SK-N-SH (cell line): Measurements from ENCODE around the gene CD53. TPM values are rescaled to one million over a fixed set of nuclear protein-coding genes. Genes with fewer than 3 reads are reported as not detected.

ENCODE experiments used
- CTCF ChIA-PET: fragments of 300-600, 350-600 bp; formaldehyde crosslinking; extraction: SDS; loops from one replicate; lab custom pipeline; 2021; lab: Yijun Ruan, JAX
- POLR2A ChIA-PET: fragments of 350-600 bp; sonication (Branson Sonifier 250); formaldehyde crosslinking; extraction: SDS; loops from one replicate; lab custom pipeline; 2020; ENCODE audit warnings: antibody characterized with exemption, inconsistent platforms; lab: Yijun Ruan, JAX
- DNase-seq: peaks from one replicate; pipeline ENCODE4 v3.0.0; 2012
- H2AFZ ChIP-seq: fragments of 200-600 bp; sonication (generic); 2 replicates; pipeline ENCODE4 v1.8.1; 2016; ENCODE audit warnings: antibody characterized with exemption, mild to moderate bottlenecking, low read depth
- H3F3A ChIP-seq: fragments of 200-600 bp; sonication (generic); replicated peaks from 2 replicates; pipeline ENCODE3; 2016; ENCODE audit warnings: antibody characterized with exemption, mild to moderate bottlenecking; ENCODE audit not compliant: insufficient read depth
- H3K27ac ChIP-seq, 2 experiments: fragments of 200-500 bp in 1 of 2; fragments of 200-600 bp in 1 of 2; sonication (Bioruptor generic) in 1 of 2; sonication (generic), shearing (Covaris generic) in 1 of 2; 2 replicates each; pipeline versions ENCODE4 v1.5.1 to v1.6.1; 2014 to 2016; ENCODE audit warnings: low read depth in 2 of 2, inconsistent platforms in 1 of 2, low read length in 1 of 2, mild to moderate bottlenecking in 1 of 2, mixed read lengths in 1 of 2
- H3K27me3 ChIP-seq: fragments of 200-600 bp; sonication (generic), shearing (Covaris generic); 2 replicates; pipeline ENCODE4 v1.6.1; 2016; ENCODE audit warnings: mixed run types; ENCODE audit not compliant: insufficient read depth
- H3K36me3 ChIP-seq, 2 experiments: fragments of 200-500 bp in 1 of 2; fragments of 200-600 bp in 1 of 2; sonication (Bioruptor generic) in 1 of 2; sonication (generic) in 1 of 2; replicated peaks in 1 of 2; 2 replicates each; pipeline versions ENCODE3 to v1.5.1; 2014 to 2016; ENCODE audit warnings: low read length in 1 of 2, mild to moderate bottlenecking in 1 of 2; ENCODE audit not compliant: insufficient read depth in 2 of 2, control insufficient read depth in 1 of 2
- H3K4me1 ChIP-seq, 2 experiments: fragments of 200-500 bp in 1 of 2; fragments of 200-600 bp in 1 of 2; sonication (Bioruptor generic) in 1 of 2; sonication (generic), shearing (Covaris generic) in 1 of 2; 2 replicates each; pipeline versions ENCODE4 v1.5.1 to v1.6.1; 2014 to 2016; ENCODE audit warnings: low read depth in 1 of 2, low read length in 1 of 2, mixed run types in 1 of 2; ENCODE audit not compliant: insufficient read depth in 2 of 2, control insufficient read depth in 1 of 2
- H3K4me2 ChIP-seq: fragments of 200-600 bp; sonication (generic), shearing (Covaris generic); 2 replicates; pipeline ENCODE4 v1.6.1; 2017; ENCODE audit warnings: mixed run types
- H3K4me3 ChIP-seq, 2 experiments: fragments of 200-500 bp in 1 of 2; fragments of 200-600 bp in 1 of 2; sonication (Bioruptor generic) in 1 of 2; sonication (generic), shearing (Covaris generic) in 1 of 2; 2 replicates each; pipeline versions ENCODE4 v1.5.1 to v1.8.1; 2014 to 2016; ENCODE audit warnings: low read depth in 2 of 2, inconsistent platforms in 1 of 2, low read length in 1 of 2, mild to moderate bottlenecking in 1 of 2, mixed read lengths in 1 of 2, moderate library complexity in 1 of 2
- H3K79me2 ChIP-seq: fragments of 200-600 bp; sonication (generic); 2 replicates; pipeline ENCODE4 v1.8.1; 2017; ENCODE audit warnings: mild to moderate bottlenecking; ENCODE audit not compliant: insufficient read depth
- H3K9ac ChIP-seq: fragments of 200-600 bp; sonication (generic); 2 replicates; pipeline ENCODE4 v1.6.1; 2017; ENCODE audit warnings: mixed run types
- H3K9me2 ChIP-seq: fragments of 200-600 bp; sonication (generic); 2 replicates; pipeline ENCODE4 v1.6.1; 2017; ENCODE audit warnings: mixed run types
- H3K9me3 ChIP-seq: fragments of 200-600 bp; sonication (generic); 2 replicates; pipeline ENCODE4 v1.6.1; 2017; ENCODE audit warnings: mixed run types, mild to moderate bottlenecking, moderate library complexity
- H4K20me1 ChIP-seq: fragments of 200-600 bp; sonication (generic); 2 replicates; pipeline ENCODE4 v1.6.1; 2017; ENCODE audit warnings: mild to moderate bottlenecking, mixed run types; ENCODE audit not compliant: insufficient read depth
- CHD2 ChIP-seq: fragments of 150-350 bp; IDR thresholded peaks from 2 replicates; pipeline ENCODE4 v1.6.1; 2018; ENCODE audit warnings: low read length; ENCODE audit not compliant: partially characterized antibody
- GABPA ChIP-seq: IDR thresholded peaks from 2 replicates; pipeline ENCODE4 v1.4.0; 2012; ENCODE audit warnings: low read depth, mild to moderate bottlenecking
- GATA2 ChIP-seq: sonication (generic); formaldehyde crosslinking; IDR thresholded peaks from 2 replicates; pipeline ENCODE4 v1.5.0; 2020; ENCODE audit warnings: mild to moderate bottlenecking, missing genetic modification reagents
- JUND ChIP-seq: IDR thresholded peaks from 2 replicates; pipeline ENCODE4 v1.4.0; 2012
- MXI1 ChIP-seq: IDR thresholded peaks from 2 replicates; pipeline ENCODE4 v1.6.1; 2012; ENCODE audit warnings: mild to moderate bottlenecking, low read depth, low read length, improper control_type of control experiment
- NFIC ChIP-seq: IDR thresholded peaks from 2 replicates; pipeline ENCODE4 v1.4.0; 2012; ENCODE audit warnings: borderline replicate concordance
- PBX3 ChIP-seq: IDR thresholded peaks from 2 replicates; pipeline ENCODE4; 2012
- POLR2AphosphoS5 ChIP-seq: IDR thresholded peaks from 2 replicates; pipeline ENCODE4 v1.6.1; 2012; ENCODE audit warnings: low read depth, low read length
- RCOR1 ChIP-seq: fragments of 150-350 bp; IDR thresholded peaks from 2 replicates; pipeline ENCODE4 v1.6.1; 2017; ENCODE audit warnings: antibody characterized with exemption, low read length
- USF2 ChIP-seq: fragments of 150-350 bp; IDR thresholded peaks from 2 replicates; pipeline ENCODE4 v1.6.1; 2017; ENCODE audit warnings: antibody characterized with exemption, low read length, low read depth, borderline replicate concordance
- WGBS: methylation state at CpG from one replicate; pipeline ENCODE4 v1.1.6; 2017; ENCODE audit warnings: low lambda C conversion rate; 5-methylcytosine and 5-hydroxymethylcytosine counted together
- polyA plus RNA-seq, 3 experiments: library from polyadenylated mRNA; depleted of rRNA; stranded (reverse); fragments of >200 nt; gene quantifications; 2 replicates each; pipeline ENCODE4 v1.2.3, GENCODE V29; 2012
- TF ChIP-seq, protein P1 (sequence below): IDR thresholded peaks from 2 replicates; pipeline ENCODE4 v1.4.0; 2012; ENCODE audit warnings: low read depth
- TF ChIP-seq, protein P2 (sequence below): IDR thresholded peaks from 2 replicates; pipeline ENCODE4 v1.6.1; 2012; ENCODE audit warnings: mild to moderate bottlenecking, low read depth, low read length, moderate library complexity

CD53 gene
- polyA plus RNA-seq, 1 of the 3 experiments (the other 2 are of a cell fraction), result not detected

DNA sequence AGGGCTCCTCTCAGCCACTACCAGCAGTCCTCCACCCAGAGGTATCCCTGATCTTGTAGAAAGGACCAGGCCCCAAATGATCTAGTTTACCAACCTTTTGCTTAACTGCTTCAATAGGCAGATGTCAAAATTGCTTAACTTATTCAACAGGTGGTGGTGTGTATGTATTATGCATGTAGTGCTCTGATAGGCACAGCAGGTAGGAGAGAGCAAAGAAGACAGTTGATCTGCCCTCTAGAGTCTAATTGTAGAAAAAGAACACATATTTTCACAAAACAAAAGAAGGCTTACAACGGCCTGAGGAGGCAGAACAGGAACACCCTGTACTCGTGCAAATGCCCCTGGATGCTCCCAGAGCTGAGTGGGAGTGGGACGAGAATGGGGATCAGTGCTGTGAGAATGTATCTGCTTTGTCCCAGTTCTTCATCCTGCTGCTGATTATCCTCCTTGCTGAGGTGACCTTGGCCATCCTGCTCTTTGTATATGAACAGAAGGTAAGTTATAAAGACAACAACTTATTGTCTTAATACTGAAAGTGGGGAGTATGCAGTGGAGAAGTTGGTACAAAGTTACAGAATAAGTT, 21.1 kb downstream of the CD53 start:
- Histone ChIP-seq H3K4me1 (no peaks in the 10 kb centered on the region), H3K9me3 (no peaks in the 10 kb centered on the region), H3K36me3 (no peaks in the 10 kb centered on the region), H2AFZ (no peak overlapping the region), H3K27me3 (peaks cover 5% of the 10 kb centered on the region; the same call in 1 of the 2 replicates), H3K4me3 (no peak overlapping the region), H4K20me1 (no peaks in the 10 kb centered on the region), H3K79me2 (no peaks in the 10 kb centered on the region), H3F3A (no peaks in the 10 kb centered on the region), H3K4me2 (no peak overlapping the region), H3K27ac (no peak overlapping the region), H3K9ac (no peak overlapping the region), H3K9me2 (no peaks in the 10 kb centered on the region)
- ChIA-PET CTCF (no interaction called here), POLR2A (no interaction called here)
- TF ChIP-seq PBX3 (no peak), POLR2AphosphoS5 (no peak), RCOR1 (no peak), GATA2 (no peak), NFIC (no peak), JUND (no peak)
- TF ChIP-seq, protein P1, sequence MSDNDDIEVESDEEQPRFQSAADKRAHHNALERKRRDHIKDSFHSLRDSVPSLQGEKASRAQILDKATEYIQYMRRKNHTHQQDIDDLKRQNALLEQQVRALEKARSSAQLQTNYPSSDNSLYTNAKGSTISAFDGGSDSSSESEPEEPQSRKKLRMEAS, result no peak
- TF ChIP-seq, protein P2, sequence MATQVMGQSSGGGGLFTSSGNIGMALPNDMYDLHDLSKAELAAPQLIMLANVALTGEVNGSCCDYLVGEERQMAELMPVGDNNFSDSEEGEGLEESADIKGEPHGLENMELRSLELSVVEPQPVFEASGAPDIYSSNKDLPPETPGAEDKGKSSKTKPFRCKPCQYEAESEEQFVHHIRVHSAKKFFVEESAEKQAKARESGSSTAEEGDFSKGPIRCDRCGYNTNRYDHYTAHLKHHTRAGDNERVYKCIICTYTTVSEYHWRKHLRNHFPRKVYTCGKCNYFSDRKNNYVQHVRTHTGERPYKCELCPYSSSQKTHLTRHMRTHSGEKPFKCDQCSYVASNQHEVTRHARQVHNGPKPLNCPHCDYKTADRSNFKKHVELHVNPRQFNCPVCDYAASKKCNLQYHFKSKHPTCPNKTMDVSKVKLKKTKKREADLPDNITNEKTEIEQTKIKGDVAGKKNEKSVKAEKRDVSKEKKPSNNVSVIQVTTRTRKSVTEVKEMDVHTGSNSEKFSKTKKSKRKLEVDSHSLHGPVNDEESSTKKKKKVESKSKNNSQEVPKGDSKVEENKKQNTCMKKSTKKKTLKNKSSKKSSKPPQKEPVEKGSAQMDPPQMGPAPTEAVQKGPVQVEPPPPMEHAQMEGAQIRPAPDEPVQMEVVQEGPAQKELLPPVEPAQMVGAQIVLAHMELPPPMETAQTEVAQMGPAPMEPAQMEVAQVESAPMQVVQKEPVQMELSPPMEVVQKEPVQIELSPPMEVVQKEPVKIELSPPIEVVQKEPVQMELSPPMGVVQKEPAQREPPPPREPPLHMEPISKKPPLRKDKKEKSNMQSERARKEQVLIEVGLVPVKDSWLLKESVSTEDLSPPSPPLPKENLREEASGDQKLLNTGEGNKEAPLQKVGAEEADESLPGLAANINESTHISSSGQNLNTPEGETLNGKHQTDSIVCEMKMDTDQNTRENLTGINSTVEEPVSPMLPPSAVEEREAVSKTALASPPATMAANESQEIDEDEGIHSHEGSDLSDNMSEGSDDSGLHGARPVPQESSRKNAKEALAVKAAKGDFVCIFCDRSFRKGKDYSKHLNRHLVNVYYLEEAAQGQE, result no peak
- 4% methylated on average over 3 of the region's 3 CpGs for WGBS
- DNase-seq, result no peak

DNA sequence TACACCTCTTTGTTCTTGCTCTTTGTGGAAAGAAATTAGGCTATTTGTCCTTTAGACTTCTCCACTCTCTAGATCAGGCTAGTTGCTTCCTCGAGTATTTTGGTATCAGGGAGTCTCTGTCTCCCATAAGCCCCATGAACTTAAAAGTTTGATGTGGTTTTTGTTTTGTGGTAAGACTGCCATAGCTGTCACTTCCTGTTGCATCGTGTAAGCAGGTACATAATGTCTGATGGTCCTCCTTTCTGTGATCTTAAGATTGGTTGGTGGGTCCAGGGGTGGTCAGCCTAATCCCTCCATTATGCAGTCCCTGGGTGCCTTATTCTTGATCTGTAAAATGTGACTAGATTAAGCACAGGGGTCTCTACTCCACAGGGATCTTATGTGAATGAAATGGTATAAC, 23.1 kb downstream of the CD53 start:
- Histone ChIP-seq H3K9me2 (no peaks in the 10 kb centered on the region), H3K36me3 (no peaks in the 10 kb centered on the region), H3F3A (no peaks in the 10 kb centered on the region), H3K4me3 (no peak overlapping the region), H3K9ac (no peak overlapping the region), H3K4me2 (no peak overlapping the region), H2AFZ (no peak overlapping the region), H3K27me3 (peaks cover 5% of the 10 kb centered on the region; the same call in 1 of the 2 replicates), H3K4me1 (no peaks in the 10 kb centered on the region), H3K79me2 (no peaks in the 10 kb centered on the region), H3K27ac (no peak overlapping the region), H3K9me3 (no peaks in the 10 kb centered on the region), H4K20me1 (no peaks in the 10 kb centered on the region)
- CTCF ChIA-PET, result no interaction called here
- WGBS, result 2% methylated on average over 2 of the region's 2 CpGs
- no peak for TF ChIP-seq USF2
- TF ChIP-seq, protein P2, result no peak
- no peak for TF ChIP-seq CHD2
- TF ChIP-seq GABPA, result no peak
- TF ChIP-seq MXI1, result no peak
- POLR2A ChIA-PET, result no interaction called here
- no peak for DNase-seq
